Measurements from ENCODE around the gene PYDC1. TPM values are rescaled to one million over a fixed set of nuclear protein-coding genes. Genes with fewer than 3 reads are reported as not detected.
A peak's percentile ranks its signal among the peaks of the same experiment; 100 is the strongest.

Gene PYDC1
- total RNA-seq, 4 donors from 2014 or later, result not detected

DNA sequence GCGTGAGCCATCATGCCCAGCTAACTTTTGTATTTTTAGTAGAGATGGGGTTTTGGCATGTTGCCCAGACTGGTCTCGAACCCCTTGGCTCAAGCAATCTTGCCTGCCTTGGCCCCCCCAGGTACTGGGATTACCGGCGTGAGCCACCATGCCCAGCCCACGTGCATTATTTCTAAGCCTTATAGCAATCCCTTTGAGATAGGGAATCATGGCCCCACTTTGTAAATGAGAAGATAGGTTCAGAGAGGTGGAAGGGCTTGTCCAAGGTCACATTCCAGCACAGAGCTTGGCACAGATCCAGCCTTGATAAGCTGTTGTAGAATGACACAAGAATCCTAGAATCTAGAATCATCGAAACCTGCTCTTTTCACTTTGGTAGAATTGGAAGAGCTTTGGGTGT, 10.2 kb downstream of the PYDC1 start:
- H3K4me3 ChIP-seq, result no peak overlapping the region

DNA sequence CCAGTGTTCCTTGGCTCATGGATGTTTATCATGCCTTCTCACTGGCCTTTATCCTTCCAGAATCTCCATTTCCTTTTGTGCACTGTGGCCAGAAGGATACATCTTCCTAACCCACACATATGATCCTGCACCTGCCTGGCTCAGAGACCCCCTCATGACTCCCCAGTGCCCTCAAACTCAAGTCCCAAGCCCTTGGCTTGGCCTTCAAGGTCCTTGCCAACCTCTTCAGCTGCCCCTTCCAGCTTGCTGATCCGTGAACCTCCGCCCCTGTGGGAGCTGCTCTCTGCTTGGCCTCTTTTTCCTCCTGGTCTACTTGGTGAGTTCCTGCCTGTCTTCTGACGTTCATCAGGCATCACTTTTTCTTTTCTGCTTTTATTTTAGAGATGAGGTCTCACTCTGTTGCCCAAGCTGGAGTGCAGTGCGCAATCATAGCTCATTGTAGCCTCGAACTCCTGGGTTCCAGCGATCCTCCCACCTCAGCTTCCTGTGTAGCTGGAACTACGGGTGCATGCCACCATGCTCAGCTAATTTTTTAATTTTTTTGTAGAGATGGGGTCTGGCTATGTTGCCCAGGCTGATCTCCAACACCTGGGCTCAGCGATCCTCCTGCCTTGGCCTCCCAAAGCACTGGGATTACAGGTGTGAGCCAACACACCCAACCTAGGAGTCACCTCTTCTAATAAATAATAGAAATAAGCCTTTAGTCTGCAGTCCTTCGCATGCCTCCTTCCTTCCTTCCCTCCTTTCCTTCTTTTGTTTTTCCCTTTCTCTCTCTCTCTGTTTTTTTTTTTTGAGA, 11.9 kb downstream of the PYDC1 start:
- intact Hi-C loops (cut with DNase I; ENCODE audit: low total_unique reads), result no loop called here
- Histone ChIP-seq H3K4me3 (no peak overlapping the region), H3K9me3 (no peaks in the 10 kb centered on the region), H3K27ac (no peak overlapping the region), H3K27me3 (no peaks in the 10 kb centered on the region), H3K36me3 (no peaks in the 10 kb centered on the region), H3K4me1 (no peaks in the 10 kb centered on the region)
- no peak for DNase-seq
- TF ChIP-seq, protein P1, sequence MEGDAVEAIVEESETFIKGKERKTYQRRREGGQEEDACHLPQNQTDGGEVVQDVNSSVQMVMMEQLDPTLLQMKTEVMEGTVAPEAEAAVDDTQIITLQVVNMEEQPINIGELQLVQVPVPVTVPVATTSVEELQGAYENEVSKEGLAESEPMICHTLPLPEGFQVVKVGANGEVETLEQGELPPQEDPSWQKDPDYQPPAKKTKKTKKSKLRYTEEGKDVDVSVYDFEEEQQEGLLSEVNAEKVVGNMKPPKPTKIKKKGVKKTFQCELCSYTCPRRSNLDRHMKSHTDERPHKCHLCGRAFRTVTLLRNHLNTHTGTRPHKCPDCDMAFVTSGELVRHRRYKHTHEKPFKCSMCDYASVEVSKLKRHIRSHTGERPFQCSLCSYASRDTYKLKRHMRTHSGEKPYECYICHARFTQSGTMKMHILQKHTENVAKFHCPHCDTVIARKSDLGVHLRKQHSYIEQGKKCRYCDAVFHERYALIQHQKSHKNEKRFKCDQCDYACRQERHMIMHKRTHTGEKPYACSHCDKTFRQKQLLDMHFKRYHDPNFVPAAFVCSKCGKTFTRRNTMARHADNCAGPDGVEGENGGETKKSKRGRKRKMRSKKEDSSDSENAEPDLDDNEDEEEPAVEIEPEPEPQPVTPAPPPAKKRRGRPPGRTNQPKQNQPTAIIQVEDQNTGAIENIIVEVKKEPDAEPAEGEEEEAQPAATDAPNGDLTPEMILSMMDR (IDR thresholded peaks at IDR 0.05), result no peak
- no peak for TF ChIP-seq POLR2A (IDR thresholded peaks at IDR 0.05)

More for the DNA sequence above, 10.2 kb downstream of the PYDC1 start:
- no peaks in the 10 kb centered on the region for H3K27me3 ChIP-seq
- TF ChIP-seq, protein P1 (IDR thresholded peaks at IDR 0.05), result no peak
- no peak for TF ChIP-seq POLR2A (IDR thresholded peaks at IDR 0.05)
- H3K4me1 ChIP-seq, result no peaks in the 10 kb centered on the region
- no peak for DNase-seq
- intact Hi-C loops (cut with DNase I; ENCODE audit: low total_unique reads), result no loop called here
- H3K36me3 ChIP-seq, result no peaks in the 10 kb centered on the region
- no peaks in the 10 kb centered on the region for H3K9me3 ChIP-seq
- H3K27ac ChIP-seq, result no peak overlapping the region

DNA sequence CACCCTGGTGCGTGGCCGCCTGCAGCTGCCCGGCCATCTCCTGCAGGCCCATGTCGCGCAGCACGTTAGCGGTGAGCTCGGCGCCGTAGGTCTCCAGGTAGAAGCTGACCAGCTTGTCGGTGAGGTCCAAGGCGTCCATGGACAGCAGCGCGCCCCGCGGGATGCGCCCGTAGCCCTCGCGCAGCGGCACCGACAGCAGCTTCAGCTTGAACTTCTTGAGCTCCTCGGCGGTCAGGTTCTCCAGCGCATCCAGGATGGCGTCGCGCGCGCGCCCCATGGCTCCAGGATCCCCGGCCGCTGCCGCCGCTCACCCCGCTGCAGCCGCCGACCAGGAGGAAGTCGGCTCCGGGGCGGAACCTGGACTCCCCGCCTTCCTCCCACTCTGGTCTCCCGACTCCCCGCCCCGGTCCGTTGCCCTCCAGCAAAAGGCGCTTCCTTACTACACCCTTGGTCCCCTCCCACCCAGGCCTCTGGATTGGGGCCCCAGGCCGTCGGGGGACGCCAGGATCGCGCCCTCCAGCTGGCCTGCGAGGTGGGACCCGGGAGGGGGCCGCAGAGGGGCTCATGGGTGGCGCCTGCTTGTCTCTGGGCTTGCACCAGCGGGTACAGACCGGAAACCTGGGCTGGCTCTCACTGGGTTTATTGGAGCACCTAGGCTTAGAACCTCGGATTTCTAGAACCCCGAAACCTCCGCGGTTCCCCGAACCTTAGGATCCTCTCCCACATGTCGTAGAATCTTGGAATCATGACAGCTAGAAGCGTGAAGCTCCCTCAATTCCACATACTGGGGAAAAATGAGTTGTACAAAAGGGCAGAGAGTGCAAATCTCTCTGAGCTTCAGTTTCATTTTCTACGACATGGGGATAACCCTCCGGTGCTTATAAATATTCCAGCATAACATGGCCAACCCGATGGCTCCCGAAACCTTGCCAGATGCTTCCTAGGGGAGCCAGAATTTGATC, 14.2 kb downstream of the PYDC1 start, which contains the start of gene PYCARD:
TSS of gene PYCARD (minus strand) at position 347 of the 962 bp plus-strand sequence. CDS start at position 277, 70 bp downstream.
- H3K36me3 ChIP-seq, result no peaks in the 10 kb centered on the region
- TF ChIP-seq POLR2A (IDR thresholded peaks at IDR 0.05), result peak in 1 of 2 donors; percentile 12
- TF ChIP-seq, protein P1 (IDR thresholded peaks at IDR 0.05), result no peak
- no peaks in the 10 kb centered on the region for H3K9me3 ChIP-seq
- peak within 1 kb of the TSS; percentile 41 to 60 for H3K27ac ChIP-seq
- no peaks in the 10 kb centered on the region for H3K27me3 ChIP-seq
- H3K4me3 ChIP-seq, result peak within 1 kb of the TSS; percentile 50 to 56
- intact Hi-C loops (cut with DNase I; ENCODE audit: low total_unique reads), result no loop called here
- H3K4me1 ChIP-seq, result no peaks in the 10 kb centered on the region
- peak; percentile 38 to 48 for DNase-seq

DNA sequence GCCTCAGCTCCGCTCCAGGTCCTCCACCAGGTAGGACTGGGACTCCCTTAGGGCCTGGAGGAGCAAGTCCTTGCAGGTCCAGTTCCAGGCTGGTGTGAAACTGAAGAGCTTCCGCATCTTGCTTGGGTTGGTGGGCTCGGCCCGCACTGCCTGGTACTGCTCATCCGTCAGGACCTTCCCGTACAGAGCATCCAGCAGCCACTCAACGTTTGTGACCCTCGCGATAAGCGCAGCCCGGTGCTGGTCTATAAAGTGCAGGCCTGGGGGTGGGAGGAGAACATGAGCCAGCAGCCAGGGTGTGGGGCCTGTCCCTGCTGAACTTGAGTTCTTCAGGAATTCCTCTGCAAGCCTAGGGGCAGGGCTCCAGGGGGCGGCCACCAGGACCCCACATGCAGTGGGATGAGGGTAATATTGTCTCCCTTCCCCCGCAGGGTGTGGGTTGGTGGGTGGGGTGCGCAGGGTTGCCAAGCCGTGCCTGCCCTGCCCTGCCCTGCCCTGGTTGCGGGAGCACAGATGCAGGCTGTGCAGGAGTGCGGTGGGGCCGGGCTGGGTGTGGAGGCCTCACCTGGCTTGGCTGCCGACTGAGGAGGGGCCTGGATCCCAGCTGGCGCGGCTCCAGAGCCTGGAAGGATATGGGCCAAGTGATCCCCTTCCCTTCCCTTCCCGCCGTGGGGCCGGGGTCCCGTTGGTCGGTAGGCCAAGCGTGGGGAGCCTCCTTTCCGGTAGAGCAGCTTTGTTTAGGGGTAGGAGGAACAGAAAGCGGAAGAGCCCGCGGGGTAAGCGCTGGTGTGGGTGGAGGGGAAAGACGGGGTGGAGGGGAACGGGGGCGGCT, 15.1 kb downstream of the PYDC1 start:
- DNase-seq, result no peak
- Histone ChIP-seq H3K27ac (peak overlapping the region; percentile 41 to 60), H3K9me3 (no peaks in the 10 kb centered on the region), H3K4me3 (peak overlapping the region; percentile 50 to 56), H3K36me3 (no peaks in the 10 kb centered on the region), H3K27me3 (no peaks in the 10 kb centered on the region), H3K4me1 (no peaks in the 10 kb centered on the region)
- TF ChIP-seq, protein P1 (IDR thresholded peaks at IDR 0.05), result no peak
- no peak for TF ChIP-seq POLR2A (IDR thresholded peaks at IDR 0.05)
- intact Hi-C loops (cut with DNase I; ENCODE audit: low total_unique reads), result no loop called here

Data from uterus (tissue), 4 donors.